Activated naive CD8-positive, alpha-beta T cell treated with anti-CD3 and anti-CD28 coated beads, Interleukin-2, amount 50 U/mL, for 24 hours (primary cell): ENCODE results near the gene PBOV1.
"Not testable (repeated sequence)": the region's sequence is repeated elsewhere in the genome, so short reads cannot be mapped to it uniquely, and the experiment has no call there.

Experiments used
- ATAC-seq: fragments of 150-1000 bp; cut with Tn5 transposase; one replicate; pipeline ENCODE4 v1.10.0; 2021
- DNase-seq: peaks from one replicate; pipeline ENCODE4 v3.0.0; 2021
- H3K27ac Mint-ChIP-seq: one replicate; pipeline ENCODE4 v1.8.0; 2021; ENCODE audit warnings: mild to moderate bottlenecking, mixed read lengths
- H3K27me3 Mint-ChIP-seq: one replicate; pipeline ENCODE4 v1.8.0; 2021; ENCODE audit warnings: mixed read lengths
- H3K36me3 Mint-ChIP-seq: one replicate; pipeline ENCODE4 v1.8.0; 2021; ENCODE audit warnings: low read depth, mixed read lengths
- H3K4me1 Mint-ChIP-seq: one replicate; pipeline ENCODE4 v1.8.0; 2021; ENCODE audit warnings: mixed read lengths
- H3K4me3 Mint-ChIP-seq: one replicate; pipeline ENCODE4 v1.8.0; 2021; ENCODE audit warnings: mild to moderate bottlenecking, moderate library complexity, mixed read lengths
- H3K9me3 Mint-ChIP-seq: one replicate; pipeline ENCODE4 v1.8.0; 2021; ENCODE audit warnings: mixed read lengths

The PBOV1 gene

GRCh38 chr6:138229072-138229471, 10.8 kb upstream of the PBOV1 start:
- no peak for DNase-seq
- H3K27me3 Mint-ChIP-seq: peaks cover 10% of the 10 kb centered on the region
- H3K4me3 Mint-ChIP-seq: no peak overlapping the region
- no peaks in the 10 kb centered on the region for H3K9me3 Mint-ChIP-seq
- no peaks in the 10 kb centered on the region for H3K36me3 Mint-ChIP-seq
- ATAC-seq: no peak
- H3K27ac Mint-ChIP-seq: no peak overlapping the region
- no peaks in the 10 kb centered on the region for H3K4me1 Mint-ChIP-seq

- DNase-seq: no peak
Observed at GRCh38 chr6:138227316-138227781, 9.1 kb upstream of the PBOV1 start.

GRCh38 chr6:138226700-138227315, 8.5 kb upstream of the PBOV1 start:
- Mint-ChIP-seq H3K9me3 (no peaks in the 10 kb centered on the region), H3K36me3 (no peaks in the 10 kb centered on the region), H3K4me1 (no peaks in the 10 kb centered on the region), H3K27me3 (peaks cover 9% of the 10 kb centered on the region), H3K4me3 (no peak overlapping the region), H3K27ac (no peak overlapping the region)
- ATAC-seq: no peak
- DNase-seq: no peak

More at GRCh38 chr6:138227316-138227781, 9.1 kb upstream of the PBOV1 start:
- H3K27ac Mint-ChIP-seq: no peak overlapping the region
- H3K4me1 Mint-ChIP-seq: no peaks in the 10 kb centered on the region
- no peak overlapping the region for H3K4me3 Mint-ChIP-seq
- no peaks in the 10 kb centered on the region for H3K36me3 Mint-ChIP-seq
- no peak for ATAC-seq
- H3K9me3 Mint-ChIP-seq: no peaks in the 10 kb centered on the region
- peaks cover 9% of the 10 kb centered on the region for H3K27me3 Mint-ChIP-seq

- ATAC-seq (no peak), DNase-seq (no peak)
- Mint-ChIP-seq H3K4me1 (no peaks in the 10 kb centered on the region), H3K9me3 (no peaks in the 10 kb centered on the region), H3K27ac (no peak overlapping the region), H3K4me3 (no peak overlapping the region), H3K27me3 (peaks cover 11% of the 10 kb centered on the region), H3K36me3 (no peaks in the 10 kb centered on the region)
Observed at GRCh38 chr6:138225953-138226352, 7.7 kb upstream of the PBOV1 start.

- H3K27ac Mint-ChIP-seq: no peak overlapping the region
- H3K4me3 Mint-ChIP-seq: no peak overlapping the region
- no peaks in the 10 kb centered on the region for H3K9me3 Mint-ChIP-seq
- H3K36me3 Mint-ChIP-seq: no peaks in the 10 kb centered on the region
- H3K27me3 Mint-ChIP-seq: peaks cover 12% of the 10 kb centered on the region
- DNase-seq (no peak), ATAC-seq (no peak)
- H3K4me1 Mint-ChIP-seq: no peaks in the 10 kb centered on the region
Observed at GRCh38 chr6:138222901-138223546, 4.7 kb upstream of the PBOV1 start.

- ATAC-seq: no peak
- Mint-ChIP-seq H3K4me3 (no peak overlapping the region), H3K9me3 (no peaks in the 10 kb centered on the region)
Observed at GRCh38 chr6:138219901-138220300, 1.6 kb upstream of the PBOV1 start.

GRCh38 chr6:138219398-138219797, 1.1 kb upstream of the PBOV1 start:
- DNase-seq (no peak), ATAC-seq (no peak)
- H3K4me3 Mint-ChIP-seq: no peak overlapping the region
- no peaks in the 10 kb centered on the region for H3K9me3 Mint-ChIP-seq
- no peak overlapping the region for H3K27ac Mint-ChIP-seq
- H3K4me1 Mint-ChIP-seq: no peaks in the 10 kb centered on the region
- peaks cover 23% of the 10 kb centered on the region for H3K27me3 Mint-ChIP-seq
- no peaks in the 10 kb centered on the region for H3K36me3 Mint-ChIP-seq

More at GRCh38 chr6:138219901-138220300, 1.6 kb upstream of the PBOV1 start:
- Mint-ChIP-seq H3K4me1 (no peaks in the 10 kb centered on the region), H3K36me3 (no peaks in the 10 kb centered on the region), H3K27me3 (peaks cover 23% of the 10 kb centered on the region), H3K27ac (no peak overlapping the region)
- no peak for DNase-seq

GRCh38 chr6:138215093-138215782, 3.1 kb downstream of the PBOV1 start:
- Mint-ChIP-seq H3K9me3 (no peaks in the 10 kb centered on the region), H3K4me3 (no peak overlapping the region), H3K36me3 (no peaks in the 10 kb centered on the region), H3K27ac (no peak overlapping the region), H3K4me1 (no peaks in the 10 kb centered on the region), H3K27me3 (peaks cover 24% of the 10 kb centered on the region)
- no peak for DNase-seq
- ATAC-seq: no peak

- H3K27me3 Mint-ChIP-seq: peaks cover 19% of the 10 kb centered on the region
- not testable (repeated sequence) for H3K9me3 Mint-ChIP-seq, H3K36me3 Mint-ChIP-seq, H3K4me3 Mint-ChIP-seq, H3K27ac Mint-ChIP-seq, ATAC-seq, H3K4me1 Mint-ChIP-seq, DNase-seq
Observed at GRCh38 chr6:138212530-138212929, 5.8 kb downstream of the PBOV1 start.

- Mint-ChIP-seq H3K4me3 (no peak overlapping the region), H3K27me3 (peaks cover 18% of the 10 kb centered on the region), H3K4me1 (no peaks in the 10 kb centered on the region), H3K9me3 (no peaks in the 10 kb centered on the region), H3K36me3 (no peaks in the 10 kb centered on the region), H3K27ac (no peak overlapping the region)
- DNase-seq (no peak), ATAC-seq (no peak)
Observed at GRCh38 chr6:138211601-138212000, 6.7 kb downstream of the PBOV1 start.

GRCh38 chr6:138211048-138211581, 7.2 kb downstream of the PBOV1 start:
- H3K9me3 Mint-ChIP-seq: no peaks in the 10 kb centered on the region
- no peak overlapping the region for H3K4me3 Mint-ChIP-seq
- no peak for ATAC-seq
- no peaks in the 10 kb centered on the region for H3K4me1 Mint-ChIP-seq
- H3K27ac Mint-ChIP-seq: no peak overlapping the region
- H3K36me3 Mint-ChIP-seq: no peaks in the 10 kb centered on the region
- DNase-seq: no peak
- peaks cover 13% of the 10 kb centered on the region for H3K27me3 Mint-ChIP-seq

GRCh38 chr6:138206862-138207261, 11.4 kb downstream of the PBOV1 start:
- ATAC-seq (no peak), DNase-seq (no peak)
- Mint-ChIP-seq H3K27ac (no peak overlapping the region), H3K36me3 (no peaks in the 10 kb centered on the region), H3K27me3 (peaks cover 4% of the 10 kb centered on the region), H3K9me3 (no peaks in the 10 kb centered on the region), H3K4me1 (no peaks in the 10 kb centered on the region), H3K4me3 (no peak overlapping the region)

- Mint-ChIP-seq H3K27ac (no peak overlapping the region), H3K36me3 (no peaks in the 10 kb centered on the region), H3K4me1 (no peaks in the 10 kb centered on the region), H3K4me3 (no peak overlapping the region), H3K9me3 (no peaks in the 10 kb centered on the region), H3K27me3 (peaks cover 13% of the 10 kb centered on the region)
- DNase-seq (no peak), ATAC-seq (no peak)
Observed at GRCh38 chr6:138205437-138206094, 12.7 kb downstream of the PBOV1 start.

- Mint-ChIP-seq H3K27me3 (peaks cover 11% of the 10 kb centered on the region), H3K36me3 (no peaks in the 10 kb centered on the region), H3K4me1 (no peaks in the 10 kb centered on the region), H3K27ac (no peak overlapping the region), H3K9me3 (no peaks in the 10 kb centered on the region), H3K4me3 (no peak overlapping the region)
- no peak for DNase-seq
- no peak for ATAC-seq
Observed at GRCh38 chr6:138204792-138205384, 13.4 kb downstream of the PBOV1 start.
